NCI-H69 (cell line): Measurements from ENCODE around the gene ABI2.
"Not testable (repeated sequence)": the region's sequence is repeated elsewhere in the genome, so short reads cannot be mapped to it uniquely, and the experiment has no call there.

Experiments
- DNase-seq: peaks from one replicate; lab custom pipeline; 2025; lab: John Stamatoyannopoulos, UW

Gene ABI2

DNA sequence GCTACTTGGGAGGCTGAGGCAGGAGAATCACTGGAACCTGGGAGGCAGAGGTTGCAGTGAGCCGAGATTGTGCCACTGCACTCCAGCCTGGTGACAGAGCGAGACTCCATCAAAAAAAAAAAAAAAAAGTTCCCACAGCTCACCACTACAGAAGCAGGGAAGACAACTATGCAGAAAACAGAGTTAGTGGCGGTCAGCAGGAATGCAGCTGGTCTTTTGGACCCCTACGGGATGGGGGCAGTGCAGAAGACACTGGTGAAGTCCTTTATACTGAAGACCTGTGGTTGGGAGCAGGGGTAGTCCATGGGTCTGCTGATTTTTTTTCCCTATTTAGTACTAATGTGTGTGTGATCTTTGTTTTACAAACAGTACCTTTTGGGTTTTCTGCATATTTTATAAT is 101.4 kb downstream of the ABI2 start:
- DNase-seq, result not testable (repeated sequence)

DNA sequence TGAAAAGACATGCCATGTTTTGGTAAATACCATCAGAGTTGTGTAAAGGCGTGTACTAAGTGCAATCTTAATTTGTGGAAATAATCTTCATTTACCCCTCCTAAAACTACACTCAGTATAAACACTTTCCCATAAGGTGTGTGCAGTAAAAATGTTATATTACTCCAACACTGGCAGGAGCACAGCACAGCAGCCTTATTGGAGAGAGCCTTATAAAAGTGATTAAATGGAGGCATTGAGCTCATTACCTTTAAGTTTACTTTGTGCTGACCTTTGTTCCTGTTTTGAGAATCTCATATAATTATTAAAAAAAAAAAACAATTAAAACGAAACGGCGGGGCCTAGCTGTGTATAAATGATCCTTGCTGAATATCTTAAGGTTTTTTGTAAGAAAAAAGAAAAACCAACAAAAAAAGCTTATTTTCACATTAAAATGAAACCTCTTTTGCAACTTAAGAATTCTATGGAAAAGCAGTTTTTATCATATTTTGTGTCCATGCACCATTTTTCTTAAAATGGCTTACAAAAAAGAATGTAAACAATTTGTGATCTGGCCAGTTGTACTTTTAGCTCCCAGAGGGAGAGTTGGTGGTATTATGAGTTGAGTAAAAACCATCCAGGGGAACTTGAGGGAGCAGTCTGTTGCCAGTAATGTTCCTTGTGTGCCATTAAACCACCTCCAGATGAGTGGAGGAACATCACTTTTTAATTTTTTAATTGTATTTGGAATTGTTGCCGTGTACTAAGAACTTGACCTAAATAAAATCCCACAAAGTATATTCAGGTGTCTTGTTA is 103.4 kb downstream of the ABI2 start:
- no peak for DNase-seq

GRCh38 chr2:203432811-203433210 is 104.6 kb downstream of the ABI2 start:
- DNase-seq, result no peak

GRCh38 chr2:203436496-203436895 is 108.3 kb downstream of the ABI2 start:
- DNase-seq, result no peak

DNA sequence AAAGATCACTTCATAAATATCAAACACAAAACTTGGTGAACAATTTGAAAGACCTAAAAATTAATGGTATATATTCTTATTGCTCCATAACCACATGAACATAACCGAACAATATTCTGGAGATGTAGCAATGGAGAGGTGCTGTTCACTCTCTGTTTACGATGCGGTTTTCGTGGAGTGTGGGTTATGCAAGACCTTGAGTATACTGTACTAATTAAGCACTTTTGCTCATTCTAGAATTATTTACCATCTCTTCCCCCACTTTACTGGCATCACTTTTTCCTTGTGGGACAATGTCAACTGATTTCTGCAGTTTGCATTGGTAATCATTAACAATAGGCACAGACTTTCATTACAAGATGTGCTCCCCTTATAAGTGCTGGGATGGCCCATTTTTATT is 109.3 kb downstream of the ABI2 start:
- no peak for DNase-seq

- no peak for DNase-seq
Observed at GRCh38 chr2:203438528-203438927, 110.3 kb downstream of the ABI2 start.

- no peak for DNase-seq
Observed at GRCh38 chr2:203440671-203441070, 112.5 kb downstream of the ABI2 start.

- DNase-seq, result no peak
Observed at GRCh38 chr2:203441463-203441862, 113.3 kb downstream of the ABI2 start.

DNA sequence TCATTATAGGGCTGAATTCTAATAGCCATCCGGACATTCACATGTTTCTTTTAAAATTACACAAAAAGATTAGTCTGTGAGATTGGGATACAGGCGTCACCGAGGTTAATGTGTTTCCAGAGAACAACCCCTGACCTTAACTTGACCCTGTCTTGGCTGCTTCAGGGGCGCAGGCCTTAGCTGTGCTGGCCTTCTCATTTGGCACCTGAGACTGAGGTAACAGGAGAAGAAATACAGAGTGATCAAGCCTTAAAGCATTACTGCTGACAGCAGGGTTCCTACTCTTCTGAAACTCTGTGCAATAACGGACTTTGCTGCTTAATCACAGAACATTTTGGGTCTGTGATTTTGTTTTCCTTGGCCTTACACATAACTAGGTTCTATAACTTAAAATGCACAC is 114.3 kb downstream of the ABI2 start:
- no peak for DNase-seq

GRCh38 chr2:203444738-203445137 is 116.5 kb downstream of the ABI2 start:
- no peak for DNase-seq

DNA sequence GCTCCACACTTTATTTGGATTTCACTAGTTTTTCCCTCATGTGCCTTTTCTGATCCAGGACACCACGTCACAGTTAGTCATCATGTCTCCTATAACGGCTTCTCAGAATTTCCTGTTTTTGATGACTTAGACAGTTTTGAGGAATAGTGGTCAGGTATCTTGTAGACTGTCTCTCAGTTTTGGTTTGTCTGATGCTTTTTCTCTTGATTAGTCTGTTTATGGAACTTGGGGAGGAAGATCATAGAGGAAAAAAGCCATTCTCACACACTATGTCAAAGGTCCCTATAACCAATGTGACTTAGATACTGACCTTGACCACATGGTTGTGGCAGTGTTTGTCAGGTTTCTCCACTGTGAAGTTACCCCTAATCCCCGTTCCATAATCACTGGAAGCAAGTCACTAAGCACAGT is 117.9 kb downstream of the ABI2 start:
- DNase-seq, result no peak

GRCh38 chr2:203446780-203447179 is 118.6 kb downstream of the ABI2 start:
- DNase-seq, result no peak

DNA sequence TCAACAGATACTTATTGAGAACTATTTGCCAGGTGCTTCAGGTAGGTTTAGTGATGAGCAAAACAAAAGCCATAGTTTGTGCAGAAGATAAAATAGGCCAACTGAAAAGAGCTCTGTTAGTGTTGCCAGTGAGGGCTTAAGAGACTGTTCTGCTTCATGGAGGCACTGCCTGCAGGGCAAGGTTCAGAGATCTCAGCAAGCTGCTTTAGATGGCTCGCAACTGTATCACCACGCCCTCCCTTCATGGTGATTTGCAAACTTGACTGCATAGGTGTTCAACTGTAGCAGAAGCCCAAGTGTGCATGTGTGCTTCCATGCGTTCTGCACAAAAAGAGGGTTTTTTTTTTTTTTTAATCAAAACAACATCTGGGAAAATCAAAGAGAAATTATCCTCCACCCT is 122.4 kb downstream of the ABI2 start:
- no peak for DNase-seq

DNA sequence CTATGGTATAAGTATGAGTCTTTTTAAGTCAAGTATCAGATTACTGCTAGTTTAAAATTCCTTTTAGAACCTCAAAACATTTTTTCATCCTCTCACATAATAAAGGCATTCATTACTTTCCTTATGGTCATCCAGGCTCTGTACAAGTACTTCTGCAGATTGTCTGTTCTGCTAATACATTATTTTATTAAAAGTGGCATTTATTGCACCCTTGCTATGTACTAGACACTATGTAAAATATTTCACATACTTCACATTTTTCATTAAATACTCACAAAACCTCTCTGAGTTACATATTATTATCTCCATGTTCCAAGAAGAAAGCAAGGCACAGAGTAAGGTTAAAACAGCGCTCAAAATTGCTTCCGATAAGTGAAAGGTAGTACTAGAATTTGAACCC is 122.8 kb downstream of the ABI2 start:
- DNase-seq, result no peak

DNA sequence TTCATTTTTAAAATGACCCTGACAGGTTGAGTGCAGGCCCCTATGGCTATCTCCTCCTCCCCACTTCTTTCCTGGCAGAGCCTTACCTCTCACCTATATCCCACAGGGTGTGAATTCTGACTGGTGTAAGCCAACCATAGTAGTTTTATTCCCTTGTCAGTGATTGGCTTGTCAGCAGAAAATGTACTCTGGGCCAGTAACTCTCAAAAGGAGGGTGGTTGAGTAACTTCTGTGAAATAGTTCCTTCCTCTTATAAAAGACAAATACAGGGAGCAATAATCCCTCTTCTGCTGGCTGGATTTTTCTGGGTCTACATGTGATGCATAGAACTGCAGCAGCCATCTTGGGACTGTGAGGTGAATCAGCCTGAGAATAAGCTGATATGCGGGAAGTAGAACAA is 123.5 kb downstream of the ABI2 start:
- DNase-seq, result no peak

DNA sequence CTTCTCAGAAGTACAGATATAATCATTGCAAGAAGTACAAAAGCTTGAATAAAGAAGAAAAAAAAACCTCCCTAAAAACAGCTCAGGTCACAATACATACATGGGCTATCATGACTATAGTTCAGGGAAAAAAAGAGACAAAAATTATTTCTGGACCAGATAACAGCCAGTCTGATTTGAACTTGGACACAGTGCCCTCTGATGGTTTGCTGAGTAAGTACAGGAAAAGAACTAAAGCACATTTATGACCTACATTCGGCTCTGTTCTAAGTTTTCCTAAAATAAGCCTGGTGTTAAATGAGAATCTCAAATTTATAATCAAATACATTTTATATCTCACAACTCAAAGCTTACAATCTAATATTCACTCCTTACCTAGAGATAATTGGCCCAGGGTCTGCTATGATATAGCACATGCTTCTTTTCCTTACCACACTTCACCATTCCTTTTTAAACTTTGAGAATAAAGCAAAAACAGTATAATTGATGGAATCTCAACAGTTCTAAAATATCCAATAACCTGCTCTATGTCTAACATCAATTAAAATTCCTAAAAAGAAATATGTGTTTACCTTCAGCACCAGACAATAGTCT is 125.8 kb downstream of the ABI2 start:
- DNase-seq, result peak; percentile 52

DNA sequence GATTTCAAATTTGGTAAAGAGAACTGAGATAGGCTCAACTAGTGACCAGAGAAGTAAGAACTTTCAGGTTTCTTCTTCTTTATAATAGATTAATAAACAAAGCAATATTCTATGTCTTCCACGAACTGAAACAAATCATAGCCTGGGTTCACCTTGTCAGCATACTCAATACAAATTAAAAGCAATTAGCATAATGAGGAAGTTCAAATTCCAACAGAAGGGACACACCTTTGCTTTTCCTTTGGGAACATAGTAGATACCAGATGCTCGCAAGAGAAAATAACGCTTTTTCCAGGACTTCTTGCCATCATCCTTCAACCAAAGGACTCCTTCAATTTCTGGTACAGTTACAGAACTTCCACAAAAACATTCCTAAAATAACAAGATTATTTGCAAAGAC is 127.0 kb downstream of the ABI2 start:
- peak; percentile 1 for DNase-seq

- DNase-seq, result no peak
Observed at GRCh38 chr2:203461746-203462145, 133.6 kb downstream of the ABI2 start.

GRCh38 chr2:203462308-203462707 is 134.1 kb downstream of the ABI2 start:
- DNase-seq, result no peak

GRCh38 chr2:203463266-203463678 is 135.1 kb downstream of the ABI2 start:
- DNase-seq, result no peak

GRCh38 chr2:203469546-203469945 is 141.4 kb downstream of the ABI2 start:
- DNase-seq, result no peak

GRCh38 chr2:203470371-203470770 is 142.2 kb downstream of the ABI2 start:
- peak; percentile 2 for DNase-seq

DNA sequence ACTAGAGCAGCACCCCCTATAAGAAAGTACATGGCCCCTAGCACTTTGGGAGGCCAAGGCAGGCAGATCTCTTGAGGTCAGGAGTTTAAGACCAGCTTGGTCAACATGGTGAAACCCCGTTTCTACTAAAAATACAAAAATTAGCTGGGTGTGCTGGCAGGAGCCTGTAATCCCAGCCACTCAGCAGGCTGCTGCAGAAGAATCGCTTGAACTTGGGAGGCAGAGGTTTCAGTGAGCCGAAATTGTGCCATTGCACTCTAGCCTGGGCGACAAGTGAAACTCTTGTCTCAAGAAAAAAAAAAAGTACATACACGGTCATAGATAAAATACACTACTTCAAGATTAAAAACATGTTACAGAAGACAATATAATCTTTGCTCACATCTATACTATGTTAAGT is 143.1 kb downstream of the ABI2 start:
- DNase-seq, result no peak

DNA sequence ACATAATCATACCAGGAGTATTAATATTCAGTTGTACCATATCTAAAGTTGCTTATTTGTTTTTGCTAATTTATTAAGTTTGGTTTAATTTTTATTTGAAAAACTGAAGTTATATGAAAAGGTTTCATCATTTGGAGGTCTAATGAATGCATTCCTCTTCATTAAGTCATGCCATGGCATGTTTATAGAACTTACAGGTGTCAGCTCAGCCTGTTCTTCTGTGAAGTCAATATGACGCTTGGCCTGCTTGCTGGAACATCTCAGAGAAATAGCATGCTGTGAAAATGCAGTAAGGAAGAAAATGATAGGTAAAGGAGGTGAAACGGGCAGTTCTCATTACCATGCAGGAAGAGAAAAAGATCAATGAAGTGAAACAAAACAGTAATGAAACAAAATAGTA is 148.7 kb downstream of the ABI2 start:
- no peak for DNase-seq
